Retinal pigment epithelial cell (primary cell): ENCODE measurements around the gene CCDC40.
"Not testable (repeated sequence)": the region's sequence is repeated elsewhere in the genome, so short reads cannot be mapped to it uniquely, and the experiment has no call there.

Experiments used
- DNase-seq: peaks from one replicate; pipeline ENCODE4 v3.0.0-alpha.2; 2010; ENCODE audit warnings: low read depth
- H3K4me3 ChIP-seq: 2 replicates; pipeline ENCODE4 v1.5.1; 2011; ENCODE audit warnings: mild to moderate bottlenecking, low read length, control low read depth, moderate library complexity
- TF ChIP-seq, protein P1 (sequence below): conservative IDR thresholded peaks from 2 replicates; pipeline ENCODE4 v1.5.1; 2011; ENCODE audit warnings: low read depth, low read length, control low read depth, inconsistent platforms

The CCDC40 gene

DNA sequence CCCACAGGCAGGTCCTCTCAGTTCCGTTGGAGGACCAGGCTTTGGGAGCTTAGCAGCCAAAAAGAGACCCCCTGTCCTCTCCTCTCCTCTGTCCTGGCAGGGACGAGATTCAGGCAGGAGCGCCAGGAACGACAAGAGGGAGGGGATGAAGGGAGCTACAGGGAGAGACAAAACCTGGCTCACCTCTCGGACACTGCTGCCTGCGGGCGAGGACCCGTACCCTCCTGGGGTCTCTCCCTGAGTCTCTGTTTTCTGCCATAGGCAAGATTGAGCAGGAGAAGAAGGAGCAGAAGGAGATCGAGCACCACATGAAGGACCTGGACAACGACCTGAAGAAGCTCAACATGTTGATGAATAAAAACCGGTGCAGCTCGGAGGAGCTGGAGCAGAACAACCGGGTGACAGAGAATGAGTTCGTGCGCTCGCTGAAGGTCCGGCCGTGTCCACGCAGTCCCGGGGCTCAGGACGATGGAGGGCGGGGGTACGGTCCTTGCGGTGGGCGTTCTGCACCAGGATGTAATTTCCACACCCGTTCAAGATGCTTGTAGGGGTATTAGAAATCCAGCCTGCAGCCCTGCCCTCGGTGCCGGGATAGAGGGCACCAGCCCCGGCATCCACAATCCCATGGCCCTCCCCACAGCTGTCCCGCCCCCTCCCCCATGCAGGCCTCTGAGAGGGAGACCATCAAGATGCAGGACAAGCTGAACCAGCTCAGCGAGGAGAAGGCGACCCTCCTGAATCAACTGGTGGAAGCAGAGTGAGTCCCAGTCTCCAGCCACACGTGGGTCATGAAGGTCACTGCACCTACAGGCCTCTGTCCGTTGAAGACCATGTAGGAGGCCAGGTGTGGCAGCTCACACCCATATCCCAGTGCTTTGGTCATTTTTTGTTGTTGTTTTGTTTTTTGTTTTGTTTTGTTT, 51.2 kb downstream of the CCDC40 start:
- TF ChIP-seq, protein P1, sequence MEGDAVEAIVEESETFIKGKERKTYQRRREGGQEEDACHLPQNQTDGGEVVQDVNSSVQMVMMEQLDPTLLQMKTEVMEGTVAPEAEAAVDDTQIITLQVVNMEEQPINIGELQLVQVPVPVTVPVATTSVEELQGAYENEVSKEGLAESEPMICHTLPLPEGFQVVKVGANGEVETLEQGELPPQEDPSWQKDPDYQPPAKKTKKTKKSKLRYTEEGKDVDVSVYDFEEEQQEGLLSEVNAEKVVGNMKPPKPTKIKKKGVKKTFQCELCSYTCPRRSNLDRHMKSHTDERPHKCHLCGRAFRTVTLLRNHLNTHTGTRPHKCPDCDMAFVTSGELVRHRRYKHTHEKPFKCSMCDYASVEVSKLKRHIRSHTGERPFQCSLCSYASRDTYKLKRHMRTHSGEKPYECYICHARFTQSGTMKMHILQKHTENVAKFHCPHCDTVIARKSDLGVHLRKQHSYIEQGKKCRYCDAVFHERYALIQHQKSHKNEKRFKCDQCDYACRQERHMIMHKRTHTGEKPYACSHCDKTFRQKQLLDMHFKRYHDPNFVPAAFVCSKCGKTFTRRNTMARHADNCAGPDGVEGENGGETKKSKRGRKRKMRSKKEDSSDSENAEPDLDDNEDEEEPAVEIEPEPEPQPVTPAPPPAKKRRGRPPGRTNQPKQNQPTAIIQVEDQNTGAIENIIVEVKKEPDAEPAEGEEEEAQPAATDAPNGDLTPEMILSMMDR: no peak
- no peak overlapping the region for H3K4me3 ChIP-seq
- DNase-seq: no peak

- H3K4me3 ChIP-seq: no peak overlapping the region
- TF ChIP-seq, protein P1: no peak
- no peak for DNase-seq
Measured at GRCh38 chr17:80089762-80090161, 53.3 kb downstream of the CCDC40 start.

DNA sequence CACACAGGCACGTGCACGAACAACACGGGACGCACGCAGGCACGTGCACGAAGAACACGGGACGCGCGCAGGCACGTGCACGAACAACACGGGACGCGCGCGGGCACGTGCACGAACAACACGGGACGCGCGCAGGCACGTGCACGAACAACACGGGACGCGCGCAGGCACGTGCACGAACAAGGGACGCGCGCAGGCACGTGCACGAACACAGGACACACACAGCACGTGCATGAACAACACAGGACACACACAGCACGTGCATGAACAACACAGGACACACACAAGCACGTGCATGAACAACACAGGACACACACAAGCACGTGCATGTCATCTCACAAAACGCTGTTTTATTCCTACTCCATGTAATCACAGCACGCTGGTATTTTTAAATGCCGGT, 53.7 kb downstream of the CCDC40 start:
- not testable (repeated sequence) for H3K4me3 ChIP-seq, DNase-seq

DNA sequence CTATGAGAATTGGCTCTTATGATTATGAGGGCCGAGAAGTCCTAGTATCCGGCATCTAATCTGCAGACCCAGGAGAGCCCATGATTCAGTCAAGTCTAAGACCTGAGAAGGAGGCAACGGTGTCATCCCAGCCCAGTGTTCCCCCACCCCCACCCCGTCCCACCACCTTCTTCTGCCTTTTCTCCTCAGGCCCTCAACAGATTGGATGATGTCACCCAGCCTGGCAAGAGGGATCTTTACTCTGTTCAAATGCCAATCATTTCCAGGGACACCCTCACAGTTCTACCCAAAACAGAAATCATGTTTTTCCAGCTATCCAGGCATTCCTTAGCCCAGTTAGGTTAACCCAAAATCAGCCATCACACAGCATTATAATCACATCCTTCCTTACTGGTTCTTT, 54.9 kb downstream of the CCDC40 start:
- no peak for DNase-seq
- H3K4me3 ChIP-seq: no peak overlapping the region
- TF ChIP-seq, protein P1: no peak

DNA sequence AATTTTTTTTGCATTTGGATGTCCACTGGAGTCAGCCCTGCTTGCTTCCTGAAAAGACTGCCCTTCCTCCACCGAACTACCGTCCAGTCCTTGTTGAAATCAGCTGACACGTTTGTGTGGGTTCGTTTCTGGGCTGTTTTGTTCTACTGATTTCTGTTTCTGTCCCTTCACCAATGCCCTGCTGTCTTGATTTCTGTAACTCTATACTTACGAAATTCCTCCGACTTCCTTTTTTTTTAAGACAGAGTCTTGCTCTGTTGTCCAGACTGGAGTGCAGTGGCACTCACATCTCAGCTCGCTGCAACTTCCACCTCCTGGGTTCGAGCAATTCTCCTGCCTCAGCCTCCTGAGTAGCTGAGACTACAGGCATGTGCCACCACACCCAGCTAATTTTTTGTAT, 56.5 kb downstream of the CCDC40 start:
- no peak for DNase-seq
- no peak overlapping the region for H3K4me3 ChIP-seq

DNA sequence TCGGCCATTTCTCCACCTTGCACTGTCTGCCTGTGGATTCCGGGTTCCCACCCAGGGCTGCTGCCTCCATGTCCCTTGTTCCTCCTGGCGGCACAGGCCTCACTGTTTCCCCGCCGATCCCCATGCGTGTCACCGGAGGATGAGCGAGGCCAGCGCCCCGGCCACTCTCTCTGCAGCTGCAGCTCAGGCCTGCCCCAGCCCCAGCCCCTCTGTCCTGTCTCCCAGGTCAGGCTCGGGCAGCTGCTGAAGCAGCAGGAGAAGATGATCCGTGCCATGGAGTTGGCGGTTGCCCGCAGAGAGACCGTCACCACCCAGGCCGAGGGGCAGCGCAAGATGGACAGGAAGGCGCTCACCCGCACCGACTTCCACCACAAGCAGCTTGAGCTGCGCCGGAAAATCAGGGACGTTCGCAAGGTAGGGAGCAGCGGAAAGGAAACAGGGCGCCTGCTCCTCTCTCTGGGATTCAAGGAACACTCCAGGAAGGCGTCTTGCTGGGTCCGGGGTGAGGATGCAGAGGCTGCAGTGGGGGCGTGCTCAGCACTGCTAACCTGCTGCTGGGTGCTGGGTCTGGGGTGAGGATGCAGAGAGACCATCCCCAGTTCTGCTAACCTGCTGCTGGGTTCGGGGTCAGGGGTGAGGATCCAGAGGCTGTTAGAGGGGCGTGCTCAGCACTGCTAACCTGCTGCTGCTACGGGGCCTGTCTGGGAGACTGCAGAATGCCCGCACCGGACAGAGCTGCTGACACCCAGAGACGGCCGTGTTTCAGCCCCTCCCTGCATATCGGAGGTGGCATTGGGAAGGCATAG, 58.8 kb downstream of the CCDC40 start:
- H3K4me3 ChIP-seq: no peak overlapping the region
- TF ChIP-seq, protein P1: no peak
- DNase-seq: no peak

More for the DNA sequence above, 56.5 kb downstream of the CCDC40 start:
- TF ChIP-seq, protein P1: no peak

DNA sequence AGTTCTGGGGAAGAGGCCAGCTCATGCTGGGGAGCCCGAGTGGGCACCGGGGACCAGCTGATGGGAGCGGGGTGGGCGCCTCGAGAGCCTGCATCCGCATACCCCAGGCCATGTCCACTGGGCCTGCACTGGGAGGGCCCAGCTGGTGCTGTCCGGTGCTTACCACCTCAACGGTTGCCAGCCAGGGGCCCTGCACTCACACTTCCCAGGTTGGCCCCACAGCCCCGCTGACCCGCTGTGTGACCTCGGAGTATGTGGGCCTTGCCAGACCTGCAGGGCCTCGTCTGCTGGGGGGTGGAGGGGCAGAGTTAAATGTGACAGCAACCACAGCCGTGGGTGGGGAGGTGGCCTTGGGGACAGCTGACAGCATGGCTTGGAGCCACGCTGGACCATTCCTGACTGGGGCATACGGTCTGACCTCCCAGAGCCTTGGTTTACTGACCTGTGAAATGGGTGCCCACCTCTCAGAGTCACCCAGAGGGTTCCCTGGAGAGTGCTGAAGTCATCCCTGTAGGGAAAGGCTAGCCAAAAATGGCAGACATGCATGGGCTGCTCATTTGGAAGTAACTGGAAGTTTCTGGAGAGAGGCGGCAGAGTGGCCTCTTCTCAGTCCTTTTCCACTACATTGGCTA, 59.5 kb downstream of the CCDC40 start:
- no peak overlapping the region for H3K4me3 ChIP-seq
- TF ChIP-seq, protein P1: no peak
- DNase-seq: no peak
